AG04450 (cell line): ENCODE results near the gene PTPN3. TPM values are rescaled to one million over a fixed set of nuclear protein-coding genes. Genes with fewer than 3 reads are reported as not detected.
"Not testable (repeated sequence)": the region's sequence is repeated elsewhere in the genome, so short reads cannot be mapped to it uniquely, and the experiment has no call there.

Experiments
- CTCF ChIA-PET: fragments of 300-600, 350-600 bp; formaldehyde crosslinking; extraction: SDS; loops from one replicate; lab custom pipeline; 2022; ENCODE audit warnings: antibody characterized with exemption, inconsistent platforms; lab: Charles Lee
- POLR2A ChIA-PET: fragments of 350-600 bp; formaldehyde crosslinking; extraction: SDS; loops from one replicate; lab custom pipeline; 2021; ENCODE audit warnings: antibody characterized with exemption, inconsistent platforms; lab: Yijun Ruan, JAX
- DNase-seq: peaks from one replicate; pipeline ENCODE4 v3.0.0-alpha.2; 2011; ENCODE audit warnings: low read depth, low spot score
- H3K27ac ChIP-seq: one replicate; pipeline ENCODE4 v1.5.1; 2012; ENCODE audit warnings: low read depth, low read length, control low read depth
- H3K27me3 ChIP-seq: one replicate; pipeline ENCODE4 v1.6.0; 2012; ENCODE audit warnings: low read length; ENCODE audit not compliant: control insufficient read depth, insufficient read depth
- H3K4me3 ChIP-seq: 2 replicates; pipeline ENCODE4 v1.5.1; 2011; ENCODE audit warnings: mild to moderate bottlenecking, low read depth, low read length, control low read depth
- H3K9me3 ChIP-seq: 2 replicates; pipeline ENCODE4 v1.5.1; 2012; ENCODE audit warnings: low read length; ENCODE audit not compliant: control insufficient read depth, insufficient read depth
- CTCF ChIP-seq: IDR thresholded peaks from 2 replicates; pipeline ENCODE4 v1.5.1; 2011; ENCODE audit warnings: low read depth, low read length, control low read depth, inconsistent platforms
- polyA plus RNA-seq: library from polyadenylated mRNA; depleted of rRNA; stranded (reverse); fragments of >200 nt; gene quantifications from 2 replicates; pipeline ENCODE4 v1.2.3, GENCODE V29; 2011

The PTPN3 gene
- polyA plus RNA-seq, 1 experiment, result 1.4 TPM

GRCh38 chr9:109513871-109514270, 15.8 kb upstream of the PTPN3 start:
- POLR2A ChIA-PET, result no interaction called here
- TF ChIP-seq CTCF, result no peak
- DNase-seq, result no peak
- Histone ChIP-seq H3K4me3 (no peak overlapping the region), H3K27ac (no peak overlapping the region), H3K9me3 (no peaks in the 10 kb centered on the region), H3K27me3 (peaks cover 13% of the 10 kb centered on the region)
- CTCF ChIA-PET, result interaction anchor here (0.6 to 2.4 kb wide), 2 partner anchors 8 to 74 kb away, joined by 3 to 5 read pairs; no protein-coding TSS in a partner anchor

- DNase-seq, result no peak
- no peaks in the 10 kb centered on the region for H3K9me3 ChIP-seq
- H3K27me3 ChIP-seq, result peaks cover 13% of the 10 kb centered on the region
- H3K27ac ChIP-seq, result no peak overlapping the region
- no peak overlapping the region for H3K4me3 ChIP-seq
- TF ChIP-seq CTCF, result no peak
- ChIA-PET CTCF (no interaction called here), POLR2A (no interaction called here)
Measured at GRCh38 chr9:109512170-109512756, 14.2 kb upstream of the PTPN3 start.

- Histone ChIP-seq H3K4me3 (no peak overlapping the region), H3K27me3 (peaks cover 4% of the 10 kb centered on the region), H3K27ac (no peak overlapping the region), H3K9me3 (no peaks in the 10 kb centered on the region)
- POLR2A ChIA-PET, result no interaction called here
- no peak for DNase-seq
- CTCF ChIA-PET, result no interaction called here
- TF ChIP-seq CTCF, result no peak
Measured at GRCh38 chr9:109510506-109510905, 12.4 kb upstream of the PTPN3 start.

- H3K27ac ChIP-seq, POLR2A ChIA-PET, H3K4me3 ChIP-seq, H3K9me3 ChIP-seq, H3K27me3 ChIP-seq, DNase-seq: not testable (repeated sequence)
- CTCF ChIA-PET, result interaction anchor here (0.9 kb wide), 2 partner anchors 66 to 69 kb away, joined by 3 read pairs; no protein-coding TSS in a partner anchor
Measured at GRCh38 chr9:109510042-109510441, 11.9 kb upstream of the PTPN3 start.

GRCh38 chr9:109509611-109510010, 11.5 kb upstream of the PTPN3 start:
- Histone ChIP-seq H3K27me3 (peaks cover 4% of the 10 kb centered on the region), H3K4me3 (no peak overlapping the region), H3K27ac (no peak overlapping the region), H3K9me3 (no peaks in the 10 kb centered on the region)
- ChIA-PET POLR2A (no interaction called here), CTCF (interaction anchor here (0.7 to 0.9 kb wide), 3 partner anchors 65 to 191 kb away, joined by 3 read pairs; no protein-coding TSS in a partner anchor)
- DNase-seq, result no peak
- no peak for TF ChIP-seq CTCF
